Hepatocyte (in vitro differentiated cells): ENCODE data around the gene GABARAPL1. TPM values are rescaled to one million over a fixed set of nuclear protein-coding genes. Genes with fewer than 3 reads are reported as not detected.

Experiments
- DNase-seq: peaks from one replicate; pipeline ENCODE4 v3.0.0-alpha.2; 2016; ENCODE audit warnings: low spot score
- H2AFZ ChIP-seq: fragments of 200-600 bp; sonication (generic); 2 replicates; pipeline ENCODE4 v1.6.0; 2016; ENCODE audit warnings: antibody characterized with exemption, mild to moderate bottlenecking
- H3K27ac ChIP-seq: fragments of 200-600 bp; sonication (generic); 2 replicates; pipeline ENCODE4 v1.5.1; 2016; ENCODE audit warnings: mild to moderate bottlenecking
- H3K27me3 ChIP-seq: fragments of 200-600 bp; sonication (generic); 2 replicates; pipeline ENCODE4 v1.6.1; 2016
- H3K36me3 ChIP-seq: fragments of 200-600 bp; sonication (generic); replicated peaks from 2 replicates; pipeline ENCODE4 v1.5.1; 2016; ENCODE audit warnings: low read depth; ENCODE audit not compliant: insufficient read depth
- H3K4me1 ChIP-seq: fragments of 200-600 bp; sonication (generic); 2 replicates; pipeline ENCODE4 v1.5.1; 2016; ENCODE audit warnings: mild to moderate bottlenecking, moderate library complexity; ENCODE audit not compliant: insufficient read depth
- H3K4me2 ChIP-seq: fragments of 200-600 bp; sonication (generic); 2 replicates; pipeline ENCODE4 v1.6.0; 2016
- H3K4me3 ChIP-seq: fragments of 200-600 bp; sonication (generic); 2 replicates; pipeline ENCODE4 v1.5.1; 2016; ENCODE audit warnings: mild to moderate bottlenecking
- H3K79me2 ChIP-seq: fragments of 200-600 bp; sonication (generic); 2 replicates; pipeline ENCODE4 v1.6.0; 2017; ENCODE audit warnings: mild to moderate bottlenecking
- H3K9me2 ChIP-seq: fragments of 200-600 bp; sonication (generic); replicated peaks from 2 replicates; pipeline ENCODE4 v1.6.0; 2017; ENCODE audit warnings: mild to moderate bottlenecking; ENCODE audit not compliant: insufficient read depth
- H3K9me3 ChIP-seq: fragments of 200-600 bp; sonication (generic); 2 replicates; pipeline ENCODE4 v1.5.1; 2016; ENCODE audit warnings: low read depth, mild to moderate bottlenecking
- H4K20me1 ChIP-seq: fragments of 200-600 bp; sonication (generic); 2 replicates; pipeline ENCODE4 v1.6.0; 2016; ENCODE audit warnings: mild to moderate bottlenecking; ENCODE audit not compliant: insufficient read depth, poor library complexity, severe bottlenecking
- CTCF ChIP-seq: fragments of 200-600 bp; sonication (generic); IDR thresholded peaks from 2 replicates; pipeline ENCODE4 v1.5.1; 2016; ENCODE audit warnings: antibody characterized with exemption, mild to moderate bottlenecking; ENCODE audit not compliant: poor library complexity
- EZH2 ChIP-seq: fragments of 200-600 bp; sonication (generic); IDR thresholded peaks from 2 replicates; pipeline ENCODE4 v1.6.1; 2016; ENCODE audit warnings: antibody characterized with exemption, mild to moderate bottlenecking, borderline replicate concordance
- EZH2phosphoT487 ChIP-seq: fragments of 200-600 bp; sonication (generic); IDR thresholded peaks from one replicate; pipeline ENCODE4 v1.6.1; 2018; ENCODE audit warnings: antibody characterized with exemption, mild to moderate bottlenecking, low read depth, moderate library complexity; ENCODE audit not compliant: unreplicated experiment, severe bottlenecking
- WGBS: methylation state at CpG from one replicate; pipeline ENCODE4 v1.1.6; 2016; ENCODE audit warnings: low lambda C conversion rate; ENCODE audit errors: missing lambda C conversion rate; 5-methylcytosine and 5-hydroxymethylcytosine counted together
- polyA plus RNA-seq: library from polyadenylated mRNA; unstranded; fragments of >200 nt; fragmentation: Nextera tagmentation; extraction: Ambion mirVana; gene quantifications from 2 replicates; pipeline ENCODE4 v1.2.1, GENCODE V29; 2016
- total RNA-seq: library from RNA; depleted of rRNA; stranded (reverse); fragments of >200 nt; gene quantifications from 2 replicates; pipeline ENCODE4 v1.2.3, GENCODE V29; 2014

GABARAPL1 gene
- total and polyA plus RNA-seq, 2 experiments from 2014 or later: 77.7 to 93.5 TPM

GRCh38 chr12:10252201-10252600 lies 39.5 kb downstream of the GABARAPL1 start:
- no peak overlapping the region for H3K4me2 ChIP-seq
- 98% methylated on average over 4 of the region's 4 CpGs for WGBS
- H3K27me3 ChIP-seq: no peaks in the 10 kb centered on the region
- H4K20me1 ChIP-seq: no peaks in the 10 kb centered on the region
- no peaks in the 10 kb centered on the region for H3K9me3 ChIP-seq
- TF ChIP-seq CTCF (no peak), EZH2 (no peak), EZH2phosphoT487 (no peak)
- H3K36me3 ChIP-seq: no peaks in the 10 kb centered on the region
- H3K4me1 ChIP-seq: no peaks in the 10 kb centered on the region
- DNase-seq: no peak
- H3K27ac ChIP-seq: no peak overlapping the region
- no peak overlapping the region for H3K4me3 ChIP-seq
- no peak overlapping the region for H2AFZ ChIP-seq
- H3K9me2 ChIP-seq: no peaks in the 10 kb centered on the region
- H3K79me2 ChIP-seq: no peaks in the 10 kb centered on the region

GRCh38 chr12:10256064-10256463 lies 43.4 kb downstream of the GABARAPL1 start:
- H3K9me2 ChIP-seq: no peaks in the 10 kb centered on the region
- TF ChIP-seq EZH2phosphoT487 (no peak), EZH2 (no peak), CTCF (no peak)
- H3K4me3 ChIP-seq: no peak overlapping the region
- H3K27me3 ChIP-seq: no peaks in the 10 kb centered on the region
- H2AFZ ChIP-seq: no peak overlapping the region
- H3K36me3 ChIP-seq: no peaks in the 10 kb centered on the region
- no peaks in the 10 kb centered on the region for H3K9me3 ChIP-seq
- no peak overlapping the region for H3K4me2 ChIP-seq
- no peak for DNase-seq
- H3K79me2 ChIP-seq: no peaks in the 10 kb centered on the region
- H4K20me1 ChIP-seq: no peaks in the 10 kb centered on the region
- no peaks in the 10 kb centered on the region for H3K4me1 ChIP-seq
- no peak overlapping the region for H3K27ac ChIP-seq

- 0% methylated on average over 1 of the region's 1 CpG for WGBS
- no peak for DNase-seq
- H2AFZ ChIP-seq: no peak overlapping the region
- H3K9me2 ChIP-seq: no peaks in the 10 kb centered on the region
- H3K4me2 ChIP-seq: no peak overlapping the region
- H3K27me3 ChIP-seq: no peaks in the 10 kb centered on the region
- H3K27ac ChIP-seq: no peak overlapping the region
- TF ChIP-seq EZH2phosphoT487 (no peak), CTCF (no peak), EZH2 (no peak)
- H3K4me3 ChIP-seq: no peak overlapping the region
- no peaks in the 10 kb centered on the region for H3K4me1 ChIP-seq
- H4K20me1 ChIP-seq: no peaks in the 10 kb centered on the region
- H3K9me3 ChIP-seq: no peaks in the 10 kb centered on the region
- no peaks in the 10 kb centered on the region for H3K79me2 ChIP-seq
- no peaks in the 10 kb centered on the region for H3K36me3 ChIP-seq
These were observed 48.2 kb downstream of the GABARAPL1 start for GRCh38 chr12:10260927-10261326.

- WGBS: 56% methylated on average over 5 of the region's 5 CpGs
- H3K9me3 ChIP-seq: no peaks in the 10 kb centered on the region
- no peaks in the 10 kb centered on the region for H3K79me2 ChIP-seq
- H3K4me3 ChIP-seq: no peak overlapping the region
- no peak overlapping the region for H3K27ac ChIP-seq
- TF ChIP-seq CTCF (no peak), EZH2 (no peak), EZH2phosphoT487 (no peak)
- no peak for DNase-seq
- H3K9me2 ChIP-seq: no peaks in the 10 kb centered on the region
- H2AFZ ChIP-seq: no peak overlapping the region
- no peaks in the 10 kb centered on the region for H3K36me3 ChIP-seq
- no peaks in the 10 kb centered on the region for H3K27me3 ChIP-seq
- H3K4me1 ChIP-seq: no peaks in the 10 kb centered on the region
- no peak overlapping the region for H3K4me2 ChIP-seq
- H4K20me1 ChIP-seq: no peaks in the 10 kb centered on the region
These were observed 55.4 kb downstream of the GABARAPL1 start for GRCh38 chr12:10268037-10268436.
